PC-9 (cell line): ENCODE data around the gene IMMP2L. TPM values are rescaled to one million over a fixed set of nuclear protein-coding genes. Genes with fewer than 3 reads are reported as not detected.

Source experiments
- BruUV-seq: library from RNA; stranded (reverse); fragments of 400-500 nt; replicated peaks from 2 replicates; lab custom pipeline; 2021; lab: Mats Ljungman, UMichigan
- CTCF ChIA-PET: fragments of 300-600 bp; sonication (Branson Sonifier 250); formaldehyde crosslinking; loops from one replicate; lab custom pipeline; 2022; ENCODE audit warnings: antibody characterized with exemption; lab: Charles Lee
- POLR2A ChIA-PET: fragments of 300-600 bp; sonication (Branson Sonifier 250); formaldehyde crosslinking; loops from one replicate; lab custom pipeline; 2022; ENCODE audit warnings: antibody characterized with exemption; ENCODE audit not compliant: unreplicated experiment; lab: Charles Lee
- DNase-seq, 2 experiments: peaks; one replicate each; pipeline versions ENCODE4 v3.0.0 to v3.0.0-alpha.2; 2015 to 2022; ENCODE audit warnings: mixed read lengths in 1 of 2
- H2AFZ ChIP-seq: fragments of 200-600 bp; sonication (generic); 2 replicates; pipeline ENCODE4 v1.8.1; 2017; ENCODE audit warnings: antibody characterized with exemption
- H3F3A ChIP-seq: fragments of 200-600 bp; sonication (generic); 2 replicates; pipeline ENCODE4 v1.8.1; 2017; ENCODE audit warnings: antibody characterized with exemption, mild to moderate bottlenecking, low read depth; ENCODE audit not compliant: insufficient read depth
- H3K27ac ChIP-seq: fragments of 200-600 bp; sonication (generic); 2 replicates; pipeline ENCODE4 v1.6.1; 2016; ENCODE audit warnings: mixed run types
- H3K27me3 ChIP-seq: fragments of 200-600 bp; sonication (generic); 2 replicates; pipeline ENCODE4 v1.6.1; 2016; ENCODE audit warnings: low read depth, mixed run types; ENCODE audit not compliant: insufficient read depth
- H3K36me3 ChIP-seq: fragments of 200-600 bp; sonication (generic); 2 replicates; pipeline ENCODE4 v1.6.1; 2016; ENCODE audit warnings: low read depth, mixed run types
- H3K4me1 ChIP-seq: fragments of 200-600 bp; sonication (generic); replicated peaks from 2 replicates; pipeline ENCODE4 v1.6.1; 2016; ENCODE audit warnings: mixed run types; ENCODE audit not compliant: insufficient read depth
- H3K4me2 ChIP-seq: fragments of 200-600 bp; sonication (generic); 2 replicates; pipeline ENCODE4 v1.6.1; 2017; ENCODE audit warnings: mixed run types
- H3K4me3 ChIP-seq: fragments of 200-600 bp; sonication (generic); 2 replicates; pipeline ENCODE4 v1.6.1; 2016; ENCODE audit warnings: mixed run types
- H3K79me2 ChIP-seq: fragments of 200-600 bp; sonication (generic); 2 replicates; pipeline ENCODE4 v1.6.1; 2017; ENCODE audit warnings: low read depth, mixed run types
- H3K9me2 ChIP-seq: fragments of 200-600 bp; sonication (generic); 2 replicates; pipeline ENCODE4 v1.8.1; 2017; ENCODE audit warnings: mild to moderate bottlenecking; ENCODE audit not compliant: insufficient read depth
- H3K9me3 ChIP-seq: fragments of 200-600 bp; sonication (generic); 2 replicates; pipeline ENCODE4 v1.8.1; 2016; ENCODE audit warnings: low read depth; ENCODE audit not compliant: insufficient read depth
- H4K20me1 ChIP-seq: fragments of 200-600 bp; sonication (generic); 2 replicates; pipeline ENCODE4 v1.8.1; 2017; ENCODE audit not compliant: insufficient read depth
- CTCF ChIP-seq: fragments of 200-600 bp; sonication (generic); conservative IDR thresholded peaks from 2 replicates; pipeline ENCODE4 v1.6.1; 2017; ENCODE audit warnings: mixed run types, antibody characterized with exemption, mild to moderate bottlenecking, moderate library complexity
- EZH2 ChIP-seq: fragments of 200-600 bp; sonication (generic); IDR thresholded peaks from 2 replicates; pipeline ENCODE4 v1.8.0; 2017; ENCODE audit warnings: antibody characterized with exemption, low read depth
- intact Hi-C: fragments of 100-400 bp; cut with micrococcal nuclease; formaldehyde crosslinking; loops from one replicate; pipeline ENCODE4 v1.10.0; 2022; ENCODE audit not compliant: unreplicated experiment
- total RNA-seq: library from RNA; stranded (reverse); gene quantifications from 2 replicates; pipeline ENCODE4 v1.2.3, GENCODE V29; 2021

IMMP2L gene
- total RNA-seq, 1 experiment from 2014 or later, result 40.5 TPM

- DNase-seq, result no peak
- H2AFZ ChIP-seq, result no peak overlapping the region
- no peaks in the 10 kb centered on the region for H4K20me1 ChIP-seq
- no peaks in the 10 kb centered on the region for H3K9me3 ChIP-seq
- TF ChIP-seq EZH2, result no peak
- TF ChIP-seq CTCF, result no peak
- no peaks in the 10 kb centered on the region for H3K4me1 ChIP-seq
- H3K27ac ChIP-seq, result no peak overlapping the region
- H3K4me2 ChIP-seq, result no peak overlapping the region
- no peaks in the 10 kb centered on the region for H3K36me3 ChIP-seq
- intact Hi-C loops, result no loop called here
- ChIA-PET CTCF (no interaction called here), POLR2A (no interaction called here)
- no peak overlapping the region for H3K4me3 ChIP-seq
- H3K79me2 ChIP-seq, result no peaks in the 10 kb centered on the region
- no peaks in the 10 kb centered on the region for H3F3A ChIP-seq
- H3K9me2 ChIP-seq, result no peaks in the 10 kb centered on the region
- no TSS peak for BruUV-seq
- H3K27me3 ChIP-seq, result no peaks in the 10 kb centered on the region
Measured at GRCh38 chr7:111029141-111029572, 533.1 kb downstream of the IMMP2L start.

- no peak overlapping the region for H3K4me3 ChIP-seq
- no peaks in the 10 kb centered on the region for H3K36me3 ChIP-seq
- no peaks in the 10 kb centered on the region for H3K9me3 ChIP-seq
- no peaks in the 10 kb centered on the region for H3K79me2 ChIP-seq
- no peak overlapping the region for H3K27ac ChIP-seq
- no peaks in the 10 kb centered on the region for H3K9me2 ChIP-seq
- no peak overlapping the region for H3K4me2 ChIP-seq
- CTCF ChIA-PET, result no interaction called here
- TF ChIP-seq CTCF (no peak), EZH2 (no peak)
- H3K27me3 ChIP-seq, result no peaks in the 10 kb centered on the region
- no peak overlapping the region for H2AFZ ChIP-seq
- intact Hi-C loops, result no loop called here
- H4K20me1 ChIP-seq, result no peaks in the 10 kb centered on the region
- POLR2A ChIA-PET, result no interaction called here
- no peaks in the 10 kb centered on the region for H3K4me1 ChIP-seq
- no peak for DNase-seq
- no peaks in the 10 kb centered on the region for H3F3A ChIP-seq
- BruUV-seq, result no TSS peak
Measured at GRCh38 chr7:111027396-111027795, 534.9 kb downstream of the IMMP2L start.

- CTCF ChIA-PET, result no interaction called here
Measured at GRCh38 chr7:111026806-111027205, 535.5 kb downstream of the IMMP2L start.

More at GRCh38 chr7:111026806-111027205, 535.5 kb downstream of the IMMP2L start:
- Histone ChIP-seq H4K20me1 (no peaks in the 10 kb centered on the region), H3K4me1 (no peaks in the 10 kb centered on the region), H3K27me3 (no peaks in the 10 kb centered on the region), H3F3A (no peaks in the 10 kb centered on the region), H3K36me3 (no peaks in the 10 kb centered on the region), H3K27ac (no peak overlapping the region), H3K4me2 (no peak overlapping the region), H2AFZ (no peak overlapping the region), H3K9me3 (no peaks in the 10 kb centered on the region), H3K9me2 (no peaks in the 10 kb centered on the region), H3K4me3 (no peak overlapping the region), H3K79me2 (no peaks in the 10 kb centered on the region)
- DNase-seq, result no peak
- POLR2A ChIA-PET, result no interaction called here
- intact Hi-C loops, result no loop called here
- BruUV-seq, result no TSS peak
- no peak for TF ChIP-seq CTCF
- no peak for TF ChIP-seq EZH2
